Superior temporal gyrus (tissue), 1 donor: Measurements from ENCODE around the gene TMEM43.
A peak's percentile ranks its signal among the peaks of the same experiment; 100 is the strongest.

Experiments used
- DNase-seq: peaks from one replicate; pipeline ENCODE4 v3.0.0-alpha.2; 2016; ENCODE audit errors: extremely low spot score

TMEM43 gene

DNA sequence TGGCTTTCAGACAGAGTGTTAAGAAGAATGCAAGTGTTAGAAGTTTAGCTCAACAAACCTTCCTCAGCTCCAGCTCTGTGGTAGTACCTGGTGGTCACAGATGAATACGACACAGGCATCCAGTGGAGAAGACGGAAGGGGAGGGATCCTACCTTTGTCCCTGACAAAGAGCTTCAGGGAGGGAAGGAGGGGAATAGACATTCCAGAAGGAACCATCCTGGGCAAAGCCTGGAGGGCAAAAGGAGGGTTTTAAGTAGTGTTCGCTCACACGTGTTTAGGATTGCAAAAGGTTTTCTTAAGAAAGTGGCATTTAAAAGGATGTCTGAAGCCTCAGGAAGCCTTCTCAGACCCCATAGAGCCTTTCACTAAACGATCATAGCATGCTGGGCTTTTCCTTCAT is 3.0 kb upstream of the TMEM43 start:
- DNase-seq: no peak

DNA sequence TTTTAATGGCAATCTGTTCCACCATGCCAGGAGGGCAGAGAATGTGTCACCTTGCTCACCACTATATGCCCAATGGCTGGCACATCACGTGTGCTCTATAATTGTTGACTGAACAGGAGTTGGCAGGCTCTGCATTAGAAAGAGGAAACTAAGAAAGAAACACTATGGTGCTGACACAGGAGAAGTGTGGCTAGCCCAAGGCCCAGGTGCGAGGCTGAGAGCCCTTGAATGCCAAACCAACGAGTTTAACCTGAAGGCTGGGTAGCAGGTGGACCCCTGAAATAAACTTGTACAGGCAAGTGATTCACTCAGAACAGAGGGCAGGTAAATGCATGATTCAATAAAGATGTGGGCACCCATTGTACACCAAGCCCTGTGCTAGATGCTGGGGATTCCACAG is 2.6 kb upstream of the TMEM43 start:
- DNase-seq: no peak

DNA sequence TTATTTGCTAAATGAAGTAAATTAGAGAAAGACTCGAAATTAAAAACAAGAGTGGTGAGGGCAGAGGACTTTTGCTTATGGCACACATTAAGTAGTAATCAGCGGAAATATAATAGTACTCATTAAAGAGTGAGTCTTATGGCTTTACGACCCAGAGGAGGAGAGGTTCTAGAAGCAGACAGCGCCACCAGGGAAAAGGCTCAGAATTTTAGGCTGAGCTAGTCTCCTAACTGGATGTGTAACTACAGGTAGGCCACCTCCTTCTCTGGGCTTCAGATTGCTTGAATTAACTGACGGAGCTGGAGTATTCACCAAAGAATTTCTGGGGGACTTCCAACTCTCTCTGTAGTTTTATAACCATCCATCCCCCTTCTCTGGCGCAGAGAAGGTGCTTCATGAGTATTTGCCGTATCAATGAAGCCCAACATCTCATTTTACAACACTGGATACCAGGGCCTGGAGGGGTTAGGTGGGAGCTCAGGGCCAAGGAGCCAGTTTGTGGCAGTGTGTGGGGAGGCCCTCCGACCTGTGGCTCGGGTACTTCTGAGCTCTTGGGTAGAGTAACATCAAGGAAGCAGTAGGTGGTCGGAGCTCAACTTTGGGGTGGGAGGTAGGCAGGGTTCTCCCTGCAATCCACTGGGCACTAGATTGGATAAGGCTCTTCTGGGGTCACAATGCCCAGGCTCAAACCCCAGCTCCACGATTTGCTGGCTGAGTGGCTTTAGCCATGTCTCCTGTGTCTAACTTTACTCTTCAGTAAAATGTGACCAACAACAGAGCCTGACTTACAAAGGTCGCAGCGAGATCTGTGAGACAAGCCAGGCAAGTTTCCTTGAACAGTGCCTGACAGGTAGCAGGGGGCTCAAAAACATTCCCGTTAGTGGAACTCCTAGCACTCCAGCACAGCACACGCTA is 1.3 kb upstream of the TMEM43 start:
- DNase-seq: no peak

DNA sequence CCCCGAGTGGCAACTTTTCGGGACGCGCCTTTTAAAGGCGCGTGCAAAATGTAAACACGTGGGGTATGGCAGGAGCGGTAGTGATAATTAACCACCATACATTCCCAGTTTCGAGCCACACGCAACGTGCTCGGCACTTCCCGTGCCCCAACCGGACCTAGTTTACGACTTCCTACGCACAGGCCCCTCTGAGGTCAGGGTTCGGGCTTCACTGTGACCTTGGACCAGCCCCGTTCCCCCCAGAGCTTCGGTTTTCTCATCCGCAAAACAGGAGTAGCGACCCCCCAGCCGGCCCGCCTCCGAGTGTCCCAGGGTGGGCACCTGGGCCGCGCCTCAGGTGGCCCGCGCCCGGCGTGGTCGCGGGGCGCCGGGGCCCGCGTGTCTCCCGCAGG is 633 bp upstream of the TMEM43 start:
- DNase-seq: peak; percentile 61

DNA sequence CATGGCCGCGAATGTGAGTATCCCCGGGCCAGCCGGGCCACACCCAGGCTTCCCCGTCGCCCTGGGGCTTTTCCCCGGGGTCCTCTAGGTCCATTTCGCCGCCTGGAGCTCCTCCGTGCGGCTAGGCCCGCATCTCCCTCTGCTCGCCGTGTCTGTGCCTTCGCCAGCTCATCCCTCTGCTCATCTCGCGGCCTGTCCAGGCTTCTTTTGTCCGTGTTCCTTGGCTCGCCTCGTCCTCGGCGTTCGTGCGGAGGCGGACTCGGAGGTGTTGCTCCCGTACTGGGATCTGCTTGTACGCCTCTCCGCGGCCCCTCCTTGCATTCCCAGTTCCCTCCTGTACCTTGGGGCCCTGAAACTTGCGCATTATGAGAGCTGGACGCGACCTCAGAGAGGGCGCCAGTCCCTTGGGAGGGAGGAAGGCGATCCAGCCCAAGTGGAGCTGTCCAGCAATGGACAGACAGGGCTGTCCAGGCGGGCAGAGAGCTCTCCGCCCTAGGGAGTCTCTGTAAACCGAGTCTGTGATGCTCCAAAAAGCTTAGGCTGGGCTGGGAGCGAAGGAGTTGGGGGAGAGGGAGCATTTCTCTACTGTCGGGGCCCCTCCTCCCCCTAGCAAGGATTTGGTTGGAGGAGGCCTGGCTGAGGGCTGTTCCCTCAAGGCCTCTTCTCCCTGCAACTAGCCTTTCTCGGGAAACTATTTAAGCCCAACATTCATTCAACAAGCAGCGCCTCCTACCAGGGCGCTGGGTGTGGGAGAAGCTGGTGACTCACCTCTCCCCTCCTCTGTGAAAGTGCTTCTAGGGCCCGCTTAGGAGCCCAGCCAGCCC is 553 bp downstream of the TMEM43 start:
- peak; percentile 51 for DNase-seq

DNA sequence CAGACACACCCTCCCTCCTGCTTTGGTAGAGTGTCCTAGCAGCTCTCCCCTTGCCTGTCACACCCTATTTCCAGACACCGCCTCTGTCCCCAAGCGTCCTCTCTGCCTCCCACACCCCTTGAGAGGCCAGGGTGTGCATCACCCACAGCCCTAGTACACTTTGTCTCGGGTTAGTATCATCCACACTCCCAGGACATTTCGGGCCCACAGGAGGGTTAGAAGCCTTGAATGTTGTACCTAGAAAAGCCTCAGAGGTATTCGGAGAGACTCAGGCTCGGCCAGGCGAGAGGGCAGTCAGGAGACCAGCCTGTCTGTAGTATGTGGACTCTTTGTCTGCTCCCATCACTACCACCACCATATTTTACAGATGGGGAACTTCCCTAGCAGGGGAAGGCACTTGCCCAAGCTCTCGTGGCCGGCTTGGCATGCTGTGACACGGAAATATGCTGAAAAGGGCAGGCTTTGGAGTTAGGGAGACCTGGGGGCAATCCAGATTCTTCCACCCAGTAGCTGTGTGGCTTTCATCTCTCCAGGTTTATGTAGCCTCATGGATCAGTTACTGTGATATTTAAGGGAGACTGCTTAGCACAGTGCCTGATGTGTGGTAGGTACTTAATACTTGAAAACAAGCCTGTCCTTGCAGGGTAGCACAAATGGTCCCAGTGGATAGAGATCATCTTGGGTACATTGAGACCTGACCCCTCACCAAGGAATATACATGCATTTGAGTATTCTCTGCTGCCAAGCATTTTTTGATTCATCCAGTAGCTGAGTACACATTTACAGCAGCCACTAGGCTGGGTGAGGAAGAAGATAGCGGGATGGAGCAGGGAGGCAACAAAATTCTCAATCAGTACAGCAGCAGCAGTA is 1.4 kb downstream of the TMEM43 start:
- no peak for DNase-seq

DNA sequence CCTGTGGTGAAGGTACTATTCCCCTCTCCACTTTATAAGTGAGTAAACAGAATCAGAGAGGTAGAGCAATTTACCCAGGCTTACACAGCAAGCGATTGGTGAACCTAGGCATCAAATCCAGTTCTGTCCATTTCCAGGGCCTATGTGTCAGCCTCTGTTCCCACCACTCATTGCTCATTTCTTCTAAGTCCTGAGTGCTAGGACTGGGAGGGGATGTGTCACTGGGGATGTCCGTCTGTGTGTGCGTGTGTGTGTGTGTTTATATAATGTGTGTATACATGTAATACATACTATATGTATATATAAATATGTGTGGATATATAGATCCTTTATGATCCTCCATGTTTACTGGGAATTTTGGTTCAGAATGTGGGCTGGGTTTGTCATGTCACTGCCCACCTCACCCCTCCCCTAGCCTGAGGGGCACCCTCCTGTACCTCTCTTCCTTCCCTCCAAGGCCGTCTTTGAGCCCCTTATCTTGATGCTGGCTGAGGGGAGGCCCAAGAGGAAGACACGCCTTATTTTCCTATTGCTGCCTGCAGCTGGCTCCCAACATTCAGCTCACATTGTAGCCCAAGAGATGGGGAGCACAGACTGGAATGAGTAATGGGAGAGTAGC is 2.1 kb downstream of the TMEM43 start:
- DNase-seq: no peak

DNA sequence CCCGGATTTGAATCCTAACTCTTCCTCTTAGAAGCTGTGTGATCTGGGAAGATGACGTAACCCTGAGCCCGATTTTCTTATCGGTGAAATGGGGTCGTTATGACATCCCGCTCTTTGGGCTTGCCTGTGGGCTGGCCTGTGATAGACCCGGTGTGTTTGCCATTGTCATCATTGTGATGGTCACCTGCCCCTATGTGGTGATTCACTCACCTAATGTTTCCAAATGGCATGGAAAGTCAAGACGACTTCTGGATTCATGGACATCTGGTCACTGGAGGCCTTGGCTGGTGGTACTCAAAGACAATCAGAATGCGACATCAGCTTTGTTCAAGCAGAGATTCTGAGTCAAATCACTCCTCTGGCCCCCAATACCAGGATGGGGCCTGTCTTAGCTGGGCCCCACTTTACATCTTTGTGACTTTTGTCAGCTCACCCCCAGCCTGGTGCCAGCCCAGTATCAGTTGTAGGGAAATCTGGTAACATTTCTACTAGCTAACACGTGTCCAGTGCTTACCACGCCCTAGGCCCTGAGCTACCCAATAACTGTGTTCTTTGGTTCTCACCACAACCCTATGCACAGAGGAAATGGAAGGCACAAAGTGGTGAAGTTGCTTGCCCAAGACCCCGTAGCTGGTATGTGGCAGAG is 2.8 kb downstream of the TMEM43 start:
- DNase-seq: no peak

DNA sequence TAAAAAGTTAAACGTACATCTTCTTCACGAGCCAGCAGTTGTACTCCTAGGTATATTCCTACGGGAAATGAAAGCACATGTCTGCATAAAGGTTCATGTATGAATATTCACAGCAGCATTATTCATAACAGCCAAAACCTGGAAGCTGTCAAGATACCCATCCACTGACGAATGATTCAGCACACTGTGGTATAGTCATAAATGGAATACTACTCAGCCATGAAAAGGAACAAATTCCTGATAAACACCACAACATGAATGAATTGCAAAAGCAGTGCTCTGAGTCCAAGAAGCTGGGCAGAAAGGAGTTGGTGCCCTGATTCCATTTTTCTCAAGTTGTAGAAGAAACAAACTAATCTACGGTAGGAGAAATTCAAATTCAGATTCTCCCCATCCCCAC is 3.9 kb downstream of the TMEM43 start:
- no peak for DNase-seq

DNA sequence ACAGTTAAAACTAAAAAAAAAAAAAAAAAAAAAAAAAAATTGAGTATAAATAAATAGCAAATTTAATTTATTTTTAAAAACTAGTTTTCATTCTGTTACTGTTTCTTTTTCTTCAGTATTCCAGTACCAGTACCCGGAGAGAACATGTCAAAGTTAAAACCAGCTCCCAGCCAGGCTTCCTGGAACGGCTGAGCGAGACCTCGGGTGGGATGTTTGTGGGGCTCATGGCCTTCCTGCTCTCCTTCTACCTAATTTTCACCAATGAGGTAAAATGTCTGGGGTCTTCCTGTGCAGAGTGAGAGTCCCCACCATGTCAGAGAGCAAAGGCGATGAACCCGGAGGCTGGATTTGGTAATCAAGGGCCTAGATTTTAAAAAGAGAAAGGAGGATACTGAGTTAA is 4.4 kb downstream of the TMEM43 start:
- DNase-seq: no peak

DNA sequence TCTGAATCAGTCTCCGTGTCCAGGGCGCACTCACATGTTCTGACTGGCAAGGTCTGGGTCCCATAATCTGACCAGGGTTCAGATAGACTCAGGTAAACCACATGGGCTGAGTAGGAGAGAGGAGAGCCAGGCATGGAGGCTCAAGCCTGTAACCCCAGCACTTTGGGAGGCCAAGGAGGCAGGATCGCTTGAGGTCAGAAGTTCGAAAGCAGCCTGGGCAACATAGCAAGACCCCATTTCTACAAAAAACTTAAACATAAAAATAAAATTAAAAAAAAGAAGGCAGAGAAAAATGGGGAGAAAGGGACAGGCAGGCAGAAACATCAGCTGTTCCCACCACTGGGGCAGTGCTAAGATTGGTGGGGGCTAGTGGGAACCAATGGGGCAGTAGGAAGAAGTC is 5.4 kb downstream of the TMEM43 start:
- no peak for DNase-seq

DNA sequence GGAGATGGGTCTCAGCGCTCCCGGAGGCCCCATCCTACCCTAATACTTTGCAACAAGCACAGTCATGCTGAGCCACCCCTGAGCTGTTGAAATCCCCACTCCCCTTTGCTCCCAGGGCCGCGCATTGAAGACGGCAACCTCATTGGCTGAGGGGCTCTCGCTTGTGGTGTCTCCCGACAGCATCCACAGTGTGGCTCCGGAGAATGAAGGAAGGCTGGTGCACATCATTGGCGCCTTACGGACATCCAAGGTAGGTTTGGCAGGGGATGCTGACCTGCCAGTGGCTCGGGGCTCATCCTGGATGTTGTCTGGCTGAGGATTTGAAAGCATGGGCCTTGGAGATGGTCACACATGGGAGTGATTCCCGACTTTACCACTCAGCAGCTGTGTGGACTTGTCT is 5.9 kb downstream of the TMEM43 start:
- DNase-seq: no peak

DNA sequence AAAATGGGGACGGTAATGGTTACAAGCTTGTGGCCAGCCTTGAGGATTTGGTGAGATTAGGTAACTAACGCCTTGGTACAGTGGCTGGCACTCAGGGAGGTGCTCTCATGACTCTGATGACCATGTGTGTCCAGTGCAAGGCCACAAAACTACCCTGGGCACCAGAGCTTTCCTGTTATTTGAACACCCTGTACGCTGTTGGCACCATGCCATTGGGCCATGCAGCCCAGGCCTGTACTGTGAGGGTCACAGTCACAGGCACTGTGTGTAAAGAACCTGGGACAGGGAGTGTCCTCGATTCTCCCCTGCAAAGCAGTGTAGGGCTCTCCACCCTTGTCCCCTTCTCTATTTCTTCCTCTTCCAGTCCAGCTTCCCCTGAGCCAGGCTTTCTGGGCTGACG is 6.3 kb downstream of the TMEM43 start:
- no peak for DNase-seq

DNA sequence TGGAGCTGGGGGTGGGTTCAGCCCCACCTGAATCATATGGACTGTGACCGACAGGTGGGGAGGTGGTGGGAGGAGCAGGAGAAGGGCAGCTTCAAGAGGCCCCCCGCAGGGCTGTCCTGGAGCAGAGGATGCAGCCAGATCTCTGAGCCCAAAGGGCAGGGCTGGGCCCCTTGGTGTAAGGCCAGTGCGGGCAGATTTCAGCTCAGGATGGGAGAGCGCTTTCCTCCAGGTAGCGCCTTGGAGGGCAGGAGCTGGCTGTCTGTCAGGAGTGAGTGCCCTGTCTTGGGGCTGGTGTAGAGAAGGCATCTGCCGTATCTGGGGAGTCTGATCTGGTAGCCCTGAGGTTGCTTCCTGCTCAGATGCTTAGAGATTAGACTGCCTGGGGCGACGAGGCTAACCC is 7.3 kb downstream of the TMEM43 start:
- no peak for DNase-seq

DNA sequence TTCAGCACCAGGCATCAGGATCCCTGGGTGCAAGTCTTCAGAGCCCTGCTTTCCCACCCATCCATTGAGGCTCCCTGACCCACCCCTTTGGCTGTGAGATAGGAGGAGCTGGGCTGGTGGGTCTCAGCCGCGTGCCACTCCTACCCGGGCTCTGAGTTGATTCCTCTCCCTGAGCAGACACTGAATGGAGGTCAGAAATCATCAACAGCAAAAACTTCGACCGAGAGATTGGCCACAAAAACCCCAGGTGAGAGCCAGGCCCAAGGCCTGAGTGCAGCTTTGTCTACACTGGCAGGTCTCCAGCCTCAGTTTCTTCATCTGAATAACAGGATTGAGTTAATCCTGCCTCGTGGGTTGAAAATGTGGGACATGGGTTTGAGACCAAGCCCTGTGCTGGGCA is 7.8 kb downstream of the TMEM43 start:
- no peak for DNase-seq

DNA sequence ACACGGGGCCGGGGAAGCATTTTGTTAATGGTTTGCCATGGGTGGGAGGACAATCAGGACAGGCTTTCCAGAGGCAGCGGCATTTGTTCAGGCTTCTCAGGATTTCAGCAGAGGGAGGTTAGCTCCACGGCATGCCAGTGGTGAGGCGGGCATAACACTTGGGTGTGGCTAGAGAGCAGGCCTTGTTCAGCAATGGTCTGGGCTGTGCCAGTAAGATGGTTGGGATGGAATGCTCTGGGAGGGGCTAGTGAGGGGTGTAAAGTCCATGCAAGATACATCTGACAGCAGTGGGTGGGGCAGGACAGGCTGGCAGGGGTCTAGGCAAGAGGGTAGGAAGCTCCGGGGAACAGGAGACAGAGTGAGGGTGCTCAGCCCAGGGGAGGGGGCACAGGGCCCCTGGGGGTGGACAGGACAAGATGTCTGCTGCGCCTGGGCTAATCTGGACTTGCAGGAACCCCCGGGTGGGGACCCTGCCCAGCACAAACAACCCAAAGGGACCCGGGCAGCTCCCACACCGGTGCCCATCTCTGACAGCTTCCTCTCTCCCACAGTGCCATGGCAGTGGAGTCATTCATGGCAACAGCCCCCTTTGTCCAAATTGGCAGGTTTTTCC is 8.4 kb downstream of the TMEM43 start:
- DNase-seq: no peak

DNA sequence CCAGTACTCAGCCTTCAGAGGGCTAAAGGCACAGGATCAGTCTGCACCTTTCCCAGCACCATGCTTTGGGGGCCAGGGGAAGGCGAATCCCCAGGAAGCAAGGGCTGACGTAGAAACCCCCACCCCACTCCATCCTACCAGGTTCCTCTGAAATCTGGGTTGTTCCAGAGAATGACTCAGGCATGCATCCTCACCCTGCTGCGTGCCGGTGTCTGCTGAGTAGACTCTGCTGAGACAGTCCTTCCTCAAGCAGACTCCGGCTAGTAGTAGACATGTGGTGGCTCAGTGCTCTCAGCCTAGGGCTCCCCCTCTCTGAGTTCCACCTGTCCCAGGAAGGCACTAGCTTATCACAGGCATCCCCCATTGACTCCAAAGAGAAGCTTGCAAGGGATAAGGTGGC is 9.0 kb downstream of the TMEM43 start:
- DNase-seq: no peak

DNA sequence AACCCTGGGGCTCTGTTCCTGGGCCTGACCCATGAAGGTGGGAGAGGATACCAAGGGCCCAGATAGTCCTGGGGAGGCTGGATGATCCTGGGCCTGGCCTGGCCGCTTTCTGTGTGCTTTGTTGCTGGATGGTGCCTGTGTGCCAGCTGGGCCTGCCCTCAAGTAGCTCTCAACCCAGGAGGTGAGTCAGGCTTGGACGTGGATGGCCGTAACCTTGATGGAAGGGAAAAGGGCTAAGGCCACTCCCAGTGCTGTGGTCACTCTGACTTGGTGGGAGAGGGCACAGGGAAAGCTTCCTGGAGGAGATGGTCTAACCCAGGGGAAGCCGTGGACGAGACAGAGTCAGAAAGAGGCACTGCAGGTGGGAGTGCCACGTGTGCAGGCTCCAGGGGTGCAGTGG is 9.4 kb downstream of the TMEM43 start:
- DNase-seq: no peak

DNA sequence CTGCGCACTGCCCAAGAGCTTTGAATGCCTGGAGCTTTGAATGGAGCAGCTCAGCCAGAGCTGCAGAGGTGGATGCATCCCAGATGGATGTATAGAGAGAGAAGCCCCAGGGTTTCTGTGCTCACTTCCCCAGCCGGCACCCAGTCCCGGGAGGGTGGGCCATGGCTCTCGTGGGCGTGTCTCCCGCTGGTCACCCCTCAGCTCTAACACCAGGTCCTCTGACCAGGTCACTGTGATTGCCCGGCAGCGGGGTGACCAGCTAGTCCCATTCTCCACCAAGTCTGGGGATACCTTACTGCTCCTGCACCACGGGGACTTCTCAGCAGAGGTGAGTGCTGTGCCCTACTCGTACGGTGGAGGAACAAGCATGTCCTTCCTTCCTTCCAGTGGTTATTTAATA is 10.7 kb downstream of the TMEM43 start:
- DNase-seq: no peak

DNA sequence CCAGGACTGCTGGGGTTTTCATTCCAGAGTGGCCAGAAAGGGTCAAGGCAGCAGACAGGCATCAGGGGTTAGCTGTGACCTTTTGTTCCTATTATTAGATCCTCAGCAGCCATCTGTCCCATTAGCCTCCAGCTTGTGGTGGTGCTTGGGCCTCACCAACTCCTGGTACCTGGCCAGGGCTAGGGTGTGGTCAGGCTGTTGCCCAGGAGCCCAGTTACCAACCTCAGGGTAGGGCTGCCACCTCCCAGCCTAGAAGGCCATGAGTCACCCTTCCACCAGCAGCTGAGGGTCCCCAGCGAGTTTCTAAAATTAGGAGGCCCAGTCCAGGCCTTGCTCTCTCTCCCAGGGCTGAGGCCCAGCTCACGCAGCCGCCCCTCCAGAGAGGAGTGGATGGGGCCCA is 12.2 kb downstream of the TMEM43 start:
- DNase-seq: no peak

DNA sequence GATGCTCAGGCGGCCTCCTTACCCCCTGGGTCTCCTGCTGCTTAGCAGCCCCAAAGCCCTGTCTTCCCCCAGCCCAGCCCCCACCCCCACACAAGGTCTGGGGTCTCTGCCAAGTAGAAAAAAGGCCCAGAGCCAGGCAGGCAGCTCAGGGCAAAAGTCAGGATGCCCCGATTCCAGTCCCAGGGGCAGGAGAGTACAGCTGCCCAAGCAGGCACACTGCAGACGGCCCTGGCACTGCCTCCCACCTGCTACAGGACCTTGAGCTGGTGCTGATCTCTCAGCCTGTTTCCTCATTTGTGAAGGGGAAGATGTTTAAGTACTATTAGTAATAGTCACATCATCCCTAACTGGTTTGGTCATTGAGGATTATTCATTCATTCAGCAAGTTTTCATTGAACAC is 12.6 kb downstream of the TMEM43 start:
- no peak for DNase-seq
